ENCODE data around the gene SND1.

DNA sequence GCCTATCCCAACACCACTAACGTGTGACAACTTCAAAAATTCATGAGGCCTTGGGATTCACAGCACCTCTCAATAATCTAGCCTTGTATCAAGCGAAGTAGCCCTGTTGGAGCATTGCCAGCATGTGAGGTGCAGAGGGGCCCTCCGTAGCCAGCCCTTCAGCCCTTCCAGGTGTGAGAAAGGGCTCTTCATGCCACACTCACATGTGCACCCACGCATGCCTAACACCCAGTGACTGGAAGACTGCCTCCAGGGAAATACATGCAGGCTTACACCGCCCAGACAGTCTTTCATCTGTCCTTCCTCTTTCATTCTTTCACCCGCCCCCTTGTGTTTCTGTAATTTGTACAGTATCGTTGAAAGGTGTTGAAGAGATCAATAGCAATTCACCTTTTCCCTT, 353.1 kb downstream of the SND1 start:
- TF ChIP-seq, protein P1, sequence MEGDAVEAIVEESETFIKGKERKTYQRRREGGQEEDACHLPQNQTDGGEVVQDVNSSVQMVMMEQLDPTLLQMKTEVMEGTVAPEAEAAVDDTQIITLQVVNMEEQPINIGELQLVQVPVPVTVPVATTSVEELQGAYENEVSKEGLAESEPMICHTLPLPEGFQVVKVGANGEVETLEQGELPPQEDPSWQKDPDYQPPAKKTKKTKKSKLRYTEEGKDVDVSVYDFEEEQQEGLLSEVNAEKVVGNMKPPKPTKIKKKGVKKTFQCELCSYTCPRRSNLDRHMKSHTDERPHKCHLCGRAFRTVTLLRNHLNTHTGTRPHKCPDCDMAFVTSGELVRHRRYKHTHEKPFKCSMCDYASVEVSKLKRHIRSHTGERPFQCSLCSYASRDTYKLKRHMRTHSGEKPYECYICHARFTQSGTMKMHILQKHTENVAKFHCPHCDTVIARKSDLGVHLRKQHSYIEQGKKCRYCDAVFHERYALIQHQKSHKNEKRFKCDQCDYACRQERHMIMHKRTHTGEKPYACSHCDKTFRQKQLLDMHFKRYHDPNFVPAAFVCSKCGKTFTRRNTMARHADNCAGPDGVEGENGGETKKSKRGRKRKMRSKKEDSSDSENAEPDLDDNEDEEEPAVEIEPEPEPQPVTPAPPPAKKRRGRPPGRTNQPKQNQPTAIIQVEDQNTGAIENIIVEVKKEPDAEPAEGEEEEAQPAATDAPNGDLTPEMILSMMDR (conservative IDR thresholded peaks at IDR 0.05 in 1 of 2, IDR thresholded peaks at IDR 0.05 in 1 of 2; ENCODE audit: extremely low read depth in 1 of 2, insufficient read depth in 1 of 2, low read depth in 1 of 2, low read length in 2 of 2), result no peak
- no peak for TF ChIP-seq EZH2 (IDR thresholded peaks at IDR 0.05; ENCODE audit: borderline replicate concordance, low read length)

All from mammary epithelial cell (primary cell).